HS-27A (cell line): ENCODE data around the gene GJC2.

Experiments used
- DNase-seq: peaks from one replicate; pipeline ENCODE4 v3.0.0-alpha.2; 2012; ENCODE audit warnings: low read depth, missing footprints

The GJC2 gene

DNA sequence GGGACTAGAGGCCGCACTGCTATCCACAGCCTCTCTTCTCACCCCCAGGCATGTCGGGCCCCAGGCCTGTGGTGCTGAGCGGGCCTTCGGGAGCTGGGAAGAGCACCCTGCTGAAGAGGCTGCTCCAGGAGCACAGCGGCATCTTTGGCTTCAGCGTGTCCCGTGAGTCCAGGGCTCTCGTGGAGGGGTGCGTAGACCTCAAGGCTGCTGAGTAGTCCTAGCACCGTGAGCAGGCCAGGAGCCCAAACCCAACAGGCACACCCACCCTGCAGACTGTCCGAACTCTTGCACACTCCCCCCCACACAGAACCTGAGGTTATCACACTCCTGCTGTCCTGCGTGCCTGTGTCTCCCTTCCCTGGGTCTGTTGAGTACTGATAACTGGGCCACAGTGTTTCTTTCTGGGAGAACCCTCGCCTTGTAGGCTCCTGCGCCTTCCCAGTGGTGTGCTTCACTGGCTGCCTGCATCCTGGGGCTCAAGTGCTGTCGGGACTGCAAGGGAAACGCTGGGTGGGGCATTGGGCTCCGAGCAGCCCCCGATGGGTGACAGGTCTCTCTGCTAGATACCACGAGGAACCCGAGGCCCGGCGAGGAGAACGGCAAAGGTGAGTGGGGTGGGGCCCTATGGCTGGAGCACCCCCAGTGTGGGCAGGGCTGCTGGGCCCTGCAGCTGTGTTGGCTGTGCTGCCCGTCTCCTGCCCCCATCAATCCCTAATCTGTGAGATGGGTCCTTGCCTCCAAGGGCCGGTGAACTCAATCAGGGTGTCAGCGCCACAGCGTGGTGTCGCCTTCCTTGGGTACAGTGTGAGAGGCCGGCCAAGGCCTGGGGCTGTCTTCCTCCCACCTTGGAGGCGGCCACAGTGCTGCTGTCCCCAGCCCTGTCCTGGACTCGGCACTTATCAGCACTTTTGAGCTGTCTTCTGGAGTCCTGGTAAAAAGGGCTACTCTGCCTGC, 4.0 kb upstream of the GJC2 start:
- no peak for DNase-seq

DNA sequence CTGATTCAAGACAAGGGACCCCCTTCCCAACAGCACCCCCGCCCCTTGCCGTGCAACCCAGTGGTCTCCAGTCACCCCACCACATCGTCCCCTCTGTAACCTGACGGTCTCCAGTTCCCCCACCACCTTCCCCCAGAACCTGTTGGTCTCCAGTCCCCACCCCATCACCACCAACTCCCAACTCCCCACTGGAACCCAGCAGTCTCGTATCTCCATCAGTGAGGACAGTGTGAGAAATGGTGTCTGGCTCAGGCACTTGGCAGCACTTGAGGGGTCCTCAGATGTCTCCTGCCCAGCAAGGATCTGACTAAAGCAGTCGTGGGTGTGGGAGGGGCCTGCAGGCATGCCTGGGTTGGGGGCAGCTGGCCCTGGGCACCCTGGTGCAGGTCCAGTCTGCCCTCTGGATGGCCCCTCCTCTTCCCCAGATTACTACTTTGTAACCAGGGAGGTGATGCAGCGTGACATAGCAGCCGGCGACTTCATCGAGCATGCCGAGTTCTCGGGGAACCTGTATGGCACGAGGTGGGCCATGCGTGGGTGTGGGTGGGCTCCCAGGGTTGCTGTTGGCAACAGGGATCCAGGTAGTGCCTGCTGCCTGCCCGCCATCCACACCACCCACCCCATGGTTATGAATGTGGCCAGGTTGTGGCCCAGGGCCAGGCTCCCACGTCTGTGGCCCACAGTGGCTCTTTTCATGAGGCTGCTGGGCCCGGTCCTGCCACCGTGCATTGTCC, 3.1 kb upstream of the GJC2 start:
- DNase-seq: no peak

DNA sequence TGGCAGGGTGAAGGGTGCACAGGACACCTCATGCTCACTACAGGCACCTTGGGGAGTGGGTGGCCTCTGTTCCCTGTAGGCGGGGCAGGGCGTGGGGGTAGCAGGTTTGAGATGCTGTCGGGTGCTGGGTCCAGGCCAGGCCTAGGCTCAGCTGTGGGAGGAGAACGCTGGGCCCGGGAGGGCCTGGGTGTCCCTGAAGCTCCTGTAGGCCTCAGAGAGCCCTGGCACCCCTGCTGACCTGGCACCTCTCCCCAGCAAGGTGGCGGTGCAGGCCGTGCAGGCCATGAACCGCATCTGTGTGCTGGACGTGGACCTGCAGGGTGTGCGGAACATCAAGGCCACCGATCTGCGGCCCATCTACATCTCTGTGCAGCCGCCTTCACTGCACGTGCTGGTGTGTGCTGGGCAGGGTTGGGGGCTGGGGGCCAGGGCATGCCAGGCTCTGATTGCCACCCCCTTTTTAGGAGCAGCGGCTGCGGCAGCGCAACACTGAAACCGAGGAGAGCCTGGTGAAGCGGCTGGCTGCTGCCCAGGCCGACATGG, 2.5 kb upstream of the GJC2 start:
- no peak for DNase-seq

DNA sequence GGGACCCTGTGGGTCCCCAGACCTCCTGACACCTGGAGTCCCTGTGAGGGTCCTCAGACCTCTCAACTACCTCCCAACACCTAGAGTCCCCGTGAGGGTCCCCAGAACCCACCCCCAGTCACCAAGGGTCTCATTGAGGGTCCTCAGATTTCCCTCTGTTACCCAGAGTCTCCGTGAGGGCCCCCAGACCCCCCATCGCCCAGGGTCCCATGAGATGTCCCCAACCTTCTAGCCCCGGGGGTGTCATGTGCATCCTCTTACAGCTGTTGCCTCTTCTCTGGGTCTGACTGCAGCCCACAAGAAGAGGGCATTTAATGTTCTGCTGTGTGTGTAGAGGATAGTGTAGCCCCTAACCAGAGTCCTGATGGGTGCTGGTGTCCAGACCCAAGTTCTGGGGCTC, 2.0 kb upstream of the GJC2 start:
- DNase-seq: no peak

DNA sequence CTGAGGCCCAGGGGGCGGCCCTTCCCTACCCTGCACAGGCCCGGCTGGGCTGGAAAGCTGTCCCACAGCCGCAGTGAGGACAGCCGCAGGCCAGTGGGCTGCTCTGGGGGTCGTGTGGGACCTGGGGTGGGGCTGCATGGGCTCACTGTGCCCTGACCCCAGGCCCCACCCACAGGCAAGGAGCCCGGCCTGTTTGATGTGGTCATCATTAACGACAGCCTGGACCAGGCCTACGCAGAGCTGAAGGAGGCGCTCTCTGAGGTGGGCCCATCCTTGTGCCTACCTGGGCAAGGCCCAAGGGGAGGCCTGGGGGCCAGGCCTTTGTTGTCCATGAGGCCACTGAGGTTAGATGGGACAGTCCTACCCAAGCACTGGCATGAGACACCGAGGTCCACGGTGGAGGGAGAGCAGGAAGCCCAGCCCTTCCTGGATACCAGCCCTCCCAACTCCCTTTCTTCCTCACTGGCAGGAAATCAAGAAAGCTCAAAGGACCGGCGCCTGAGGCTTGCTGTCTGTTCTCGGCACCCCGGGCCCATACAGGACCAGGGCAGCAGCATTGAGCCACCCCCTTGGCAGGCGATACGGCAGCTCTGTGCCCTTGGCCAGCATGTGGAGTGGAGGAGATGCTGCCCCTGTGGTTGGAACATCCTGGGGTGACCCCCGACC, 1.4 kb upstream of the GJC2 start:
- DNase-seq: no peak

DNA sequence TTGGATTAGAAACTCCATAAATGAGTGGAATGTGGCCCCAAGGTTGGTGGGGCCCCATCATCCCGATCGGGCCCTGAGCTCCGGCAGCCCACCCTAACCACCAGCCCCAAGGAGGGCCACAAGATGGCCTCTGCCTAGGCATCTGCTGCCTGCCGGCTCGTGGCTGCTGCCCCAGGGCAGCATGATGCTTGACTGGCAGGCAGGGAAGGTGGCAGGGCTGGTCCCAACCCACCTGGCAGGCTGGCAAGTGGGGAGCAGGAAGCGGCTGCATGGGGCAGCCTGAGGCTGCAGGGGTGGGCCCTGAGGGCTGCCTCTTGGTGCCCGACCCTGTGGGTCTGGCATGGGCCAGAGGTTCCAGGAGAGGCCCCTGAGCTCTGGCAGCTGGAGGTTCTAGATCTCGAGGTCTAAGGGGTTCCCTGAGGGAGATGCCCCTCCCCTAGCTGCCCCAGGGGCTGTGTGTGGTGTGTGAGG, 760 bp upstream of the GJC2 start:
- DNase-seq: no peak

DNA sequence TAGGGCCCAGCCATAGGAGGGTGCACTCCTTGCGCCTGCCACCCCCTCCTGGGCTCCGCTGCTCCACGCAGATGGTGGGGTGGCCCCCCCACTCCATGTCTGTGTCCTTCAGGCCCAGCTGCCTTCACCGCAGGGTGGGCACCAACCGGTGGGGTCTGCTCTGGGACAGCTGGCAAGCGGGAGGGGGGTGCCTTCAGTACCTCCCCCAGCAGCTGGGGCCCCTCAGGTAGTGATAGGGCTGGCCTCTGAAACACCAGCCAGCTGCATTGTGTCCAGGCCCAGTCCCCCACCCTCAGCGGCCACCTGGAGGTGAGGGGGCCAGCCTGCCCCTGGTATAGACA, 360 bp downstream of the GJC2 start:
- no peak for DNase-seq

DNA sequence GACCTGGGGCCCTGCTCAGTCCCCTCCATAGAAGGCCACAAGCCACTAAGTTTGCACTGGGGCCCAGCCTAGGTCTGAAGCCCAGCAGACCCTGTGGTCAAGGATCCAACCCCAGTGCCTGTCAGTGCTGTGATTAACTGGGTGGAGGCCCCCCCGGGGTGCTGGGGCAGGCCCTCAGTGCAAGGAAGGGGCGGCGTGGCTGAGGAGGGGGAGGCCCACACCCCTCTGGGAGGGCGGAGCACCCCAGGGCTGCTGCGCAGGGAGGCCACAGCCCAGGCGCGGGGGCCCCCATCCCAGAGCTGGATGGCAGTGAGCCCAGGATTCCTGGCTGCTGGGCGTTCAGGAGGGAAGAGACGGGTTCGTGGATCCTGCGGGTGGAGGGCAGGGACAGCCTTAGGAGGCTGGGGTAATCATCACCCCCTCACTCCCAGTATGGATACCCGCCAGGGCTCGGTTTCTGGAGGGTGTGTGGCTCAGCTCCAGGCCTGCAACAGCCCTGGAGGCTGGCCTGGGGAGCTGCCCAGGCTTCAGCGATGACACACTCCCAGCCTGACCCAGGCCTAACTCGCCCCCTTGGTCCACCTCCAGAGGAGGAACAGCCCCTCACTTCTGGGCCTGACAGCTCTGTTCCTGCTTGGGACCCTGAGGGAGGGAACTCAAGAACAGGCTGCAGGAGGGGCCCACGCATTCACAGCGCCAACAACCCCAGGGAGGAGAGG, 890 bp downstream of the GJC2 start:
- no peak for DNase-seq

DNA sequence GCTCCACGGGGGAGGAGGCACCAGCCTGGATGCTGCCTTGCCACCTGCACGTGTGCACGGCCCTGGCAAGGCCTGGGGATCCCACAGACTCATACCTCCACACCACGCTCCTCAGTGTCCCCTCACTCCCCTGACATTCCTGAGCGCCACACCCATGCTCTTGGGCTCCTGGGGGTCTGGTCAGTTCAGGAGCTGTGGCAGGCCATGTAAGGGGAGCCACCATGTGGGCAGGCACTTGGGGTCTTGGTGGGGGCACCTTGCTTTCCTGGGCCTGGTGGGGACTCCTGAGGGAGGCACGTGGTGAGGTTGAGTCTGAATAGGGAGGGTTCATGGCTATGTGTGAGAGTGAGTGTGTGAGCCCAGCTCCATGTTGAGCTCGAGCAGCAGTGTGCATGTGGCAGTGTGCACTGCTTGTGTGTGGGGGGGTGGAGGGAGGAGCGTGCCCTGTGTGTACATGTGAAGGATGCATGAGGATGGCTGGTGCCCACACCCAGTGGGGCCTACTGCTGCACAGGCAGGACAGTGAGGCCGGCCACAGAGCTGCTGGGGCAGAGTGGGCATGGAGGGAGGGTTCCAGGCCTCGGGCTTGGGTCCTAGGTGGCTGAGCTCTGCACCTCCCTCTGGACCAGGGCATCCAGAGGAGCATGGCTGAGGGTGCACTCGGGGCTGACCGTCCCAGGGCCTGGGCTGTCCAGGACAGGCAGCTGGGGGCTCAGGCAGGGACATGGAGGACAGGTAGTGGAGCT, 1.6 kb downstream of the GJC2 start:
- no peak for DNase-seq

DNA sequence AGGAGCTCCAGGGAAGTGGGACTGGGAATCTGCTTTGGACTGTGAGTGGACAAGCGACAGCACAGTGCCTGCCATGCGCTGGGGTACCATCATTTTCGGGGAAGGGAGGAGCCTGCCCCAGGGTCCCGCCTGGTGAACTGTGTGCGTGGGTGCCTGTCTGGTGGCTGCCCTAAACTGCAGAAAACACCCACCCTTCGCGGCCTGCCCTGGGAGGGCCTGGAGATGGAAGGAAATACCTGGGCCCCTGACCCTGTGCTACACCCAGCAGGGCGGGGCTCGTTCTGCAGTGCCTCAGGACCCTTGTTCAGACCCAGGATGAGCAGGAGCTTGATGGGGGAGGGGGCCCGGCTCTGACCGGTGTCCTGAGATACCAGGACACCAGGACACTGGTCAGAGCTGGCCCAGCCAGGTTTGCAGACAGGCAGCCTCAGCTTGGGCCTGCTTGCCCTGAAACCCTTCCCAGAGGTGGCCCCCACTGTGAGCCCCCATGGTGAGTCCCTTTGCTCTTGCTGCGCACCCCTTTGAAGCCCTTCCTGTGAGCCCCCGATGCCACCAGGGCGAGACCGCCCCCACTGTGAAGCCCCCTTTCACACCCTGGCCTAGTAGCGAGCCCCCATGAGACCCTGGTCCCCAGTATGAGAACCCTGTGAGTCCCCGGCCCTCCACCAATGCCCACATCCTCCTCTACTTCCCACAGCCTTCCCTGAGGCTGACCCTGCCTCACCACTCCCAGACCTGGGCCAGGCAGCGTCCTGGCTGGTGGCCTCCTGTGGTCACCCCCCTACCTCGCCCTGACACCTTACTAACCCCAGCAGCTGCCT, 2.6 kb downstream of the GJC2 start:
- DNase-seq: no peak

DNA sequence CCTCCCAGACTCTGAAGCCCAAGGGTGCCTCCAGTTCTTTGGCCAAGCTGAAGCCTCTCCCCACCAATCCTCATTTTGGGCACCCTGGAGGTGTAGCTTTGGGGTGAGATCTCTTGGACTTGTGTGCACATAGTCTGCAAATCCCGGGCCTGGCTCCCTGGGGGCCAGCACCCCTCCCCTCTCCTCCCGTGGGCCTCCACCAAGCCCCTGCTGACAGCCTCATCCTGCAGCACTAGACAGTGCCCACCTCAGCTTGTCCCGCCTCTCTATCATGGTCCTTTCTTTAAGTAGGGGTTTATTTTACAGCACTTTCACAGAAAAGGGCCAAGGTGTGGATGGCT, 3.2 kb downstream of the GJC2 start:
- no peak for DNase-seq

DNA sequence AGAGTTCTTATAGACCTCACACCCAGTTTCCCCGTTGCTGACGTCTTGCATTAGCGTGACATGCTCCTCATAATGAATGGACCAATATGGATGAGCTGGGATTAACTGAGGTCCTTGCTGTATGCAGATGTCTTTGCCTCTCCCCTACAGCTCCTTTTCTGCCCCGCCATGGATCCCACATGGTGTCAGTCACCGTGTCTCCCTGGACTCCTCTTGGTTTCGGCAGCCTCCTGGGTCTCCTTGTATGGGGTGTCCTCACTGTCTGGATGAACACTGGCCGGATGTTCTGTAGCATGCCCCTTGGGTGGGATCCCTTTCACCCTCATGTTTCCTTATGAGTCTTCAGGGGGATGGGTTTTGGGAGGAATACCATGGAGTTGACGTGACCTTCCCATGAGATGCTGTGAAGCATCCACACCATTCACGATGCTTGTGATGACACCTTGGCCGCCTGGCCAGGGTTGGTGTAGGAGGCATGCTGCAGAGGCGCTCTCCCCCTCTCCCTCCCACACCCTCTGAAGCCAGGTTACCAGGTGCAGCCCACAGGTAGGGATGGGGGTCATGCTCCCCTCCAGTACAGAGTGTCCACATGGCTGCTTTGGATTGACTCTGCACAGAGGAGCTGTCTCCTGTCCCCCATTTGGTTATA, 4.4 kb downstream of the GJC2 start:
- DNase-seq: no peak

DNA sequence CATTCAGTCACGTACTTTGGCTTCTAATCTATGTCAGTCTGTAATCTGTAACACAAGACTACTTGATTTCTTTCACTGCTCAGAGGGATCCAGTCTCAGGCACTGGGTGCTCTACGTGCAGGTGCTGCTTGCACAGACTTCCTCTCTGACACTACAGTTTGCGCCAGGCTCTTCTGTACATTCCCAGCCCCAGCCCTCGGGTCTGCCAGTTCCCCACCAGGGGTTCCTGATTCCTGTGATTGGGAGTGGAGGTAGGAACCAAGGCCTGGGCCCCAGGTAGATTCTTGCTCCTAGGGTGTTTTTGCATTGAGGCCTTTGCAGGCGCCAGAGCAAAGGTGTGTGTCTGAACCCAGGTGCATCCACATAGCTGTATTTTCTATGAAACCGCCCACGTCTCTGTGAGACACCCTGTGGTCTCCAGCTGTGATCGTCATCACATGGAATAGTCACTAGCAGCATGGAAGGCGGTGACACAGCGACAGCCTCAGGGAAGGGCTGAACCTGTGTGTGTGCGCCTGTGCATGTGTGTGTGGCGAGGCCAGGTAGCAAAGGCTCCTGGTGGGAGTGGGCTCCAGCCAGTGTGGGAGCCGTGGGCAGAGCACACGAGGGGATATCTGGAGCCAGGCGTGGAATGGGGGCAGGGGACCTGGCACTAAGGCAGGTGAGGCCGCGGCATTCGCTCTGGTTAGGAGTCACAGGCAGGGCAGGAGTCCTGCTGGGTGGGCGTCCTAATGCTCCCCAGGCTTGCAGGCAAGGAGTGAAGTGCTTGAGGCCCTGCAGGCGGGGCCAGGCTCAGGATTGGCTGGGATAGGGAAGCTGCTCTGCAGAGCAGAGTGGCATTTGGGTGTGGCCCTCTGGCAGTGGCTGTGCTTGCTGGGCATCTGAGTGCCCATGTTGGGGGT, 5.2 kb downstream of the GJC2 start:
- no peak for DNase-seq

DNA sequence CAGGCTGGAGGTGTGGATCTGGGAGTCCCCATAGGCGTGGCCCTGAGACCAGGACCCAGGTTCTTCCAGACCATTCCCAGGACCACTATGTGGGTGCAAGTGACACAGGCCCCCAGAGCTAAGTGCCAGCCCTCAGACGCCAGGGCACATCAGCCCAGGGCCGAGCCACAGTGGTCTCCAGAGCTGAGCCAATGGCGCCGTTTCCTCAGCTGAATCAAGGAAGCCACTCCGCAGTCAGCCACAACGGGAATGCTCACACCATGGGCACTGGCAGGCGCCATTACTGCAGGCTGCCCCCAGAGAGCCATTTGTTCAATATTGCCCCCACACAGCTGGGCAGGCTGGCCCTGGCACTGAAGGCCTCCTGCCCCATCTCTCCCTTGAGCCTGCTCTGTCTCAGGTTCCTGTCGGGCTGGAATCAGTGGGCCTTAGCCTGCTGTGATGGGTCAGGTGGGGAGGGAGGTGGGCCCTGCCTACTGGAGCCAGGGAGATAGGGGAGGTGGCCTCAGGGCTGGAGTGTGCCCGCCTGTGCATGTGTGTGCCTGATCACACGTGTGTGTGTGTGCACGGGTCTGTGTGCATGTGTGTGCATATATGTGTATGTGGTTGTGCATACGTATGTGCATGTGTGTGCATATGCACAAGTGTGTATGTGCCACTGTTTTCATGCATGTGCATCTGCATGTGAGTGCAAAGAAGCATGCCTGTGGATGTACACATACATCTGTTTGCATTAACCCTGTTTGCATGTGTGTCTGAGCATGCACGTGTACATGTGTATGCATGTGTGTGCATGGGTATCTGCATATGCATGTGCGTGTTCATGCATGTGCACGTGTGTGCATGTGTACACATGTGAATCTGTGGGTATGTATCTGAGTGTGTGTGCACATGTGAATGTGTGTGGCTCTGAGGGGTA, 6.1 kb downstream of the GJC2 start:
- no peak for DNase-seq

DNA sequence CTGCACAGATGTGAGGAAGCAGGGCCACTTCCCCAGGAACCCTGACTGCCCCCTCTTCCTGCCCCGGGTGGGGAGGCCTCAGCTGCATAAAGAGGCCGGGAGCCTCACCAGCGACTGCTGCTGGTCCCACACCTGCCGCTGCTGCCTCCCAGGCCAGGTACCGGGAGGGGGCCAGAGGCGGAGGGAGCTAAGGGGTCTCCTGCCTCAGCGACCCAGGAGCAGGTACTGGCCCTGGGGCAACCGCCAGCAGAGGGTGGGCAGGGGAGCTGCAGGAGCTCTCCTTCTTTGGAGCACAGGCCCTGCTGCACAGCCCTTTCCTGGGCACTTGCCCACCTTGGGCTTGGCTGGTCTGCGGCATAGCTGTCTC, 6.8 kb downstream of the GJC2 start:
- no peak for DNase-seq

DNA sequence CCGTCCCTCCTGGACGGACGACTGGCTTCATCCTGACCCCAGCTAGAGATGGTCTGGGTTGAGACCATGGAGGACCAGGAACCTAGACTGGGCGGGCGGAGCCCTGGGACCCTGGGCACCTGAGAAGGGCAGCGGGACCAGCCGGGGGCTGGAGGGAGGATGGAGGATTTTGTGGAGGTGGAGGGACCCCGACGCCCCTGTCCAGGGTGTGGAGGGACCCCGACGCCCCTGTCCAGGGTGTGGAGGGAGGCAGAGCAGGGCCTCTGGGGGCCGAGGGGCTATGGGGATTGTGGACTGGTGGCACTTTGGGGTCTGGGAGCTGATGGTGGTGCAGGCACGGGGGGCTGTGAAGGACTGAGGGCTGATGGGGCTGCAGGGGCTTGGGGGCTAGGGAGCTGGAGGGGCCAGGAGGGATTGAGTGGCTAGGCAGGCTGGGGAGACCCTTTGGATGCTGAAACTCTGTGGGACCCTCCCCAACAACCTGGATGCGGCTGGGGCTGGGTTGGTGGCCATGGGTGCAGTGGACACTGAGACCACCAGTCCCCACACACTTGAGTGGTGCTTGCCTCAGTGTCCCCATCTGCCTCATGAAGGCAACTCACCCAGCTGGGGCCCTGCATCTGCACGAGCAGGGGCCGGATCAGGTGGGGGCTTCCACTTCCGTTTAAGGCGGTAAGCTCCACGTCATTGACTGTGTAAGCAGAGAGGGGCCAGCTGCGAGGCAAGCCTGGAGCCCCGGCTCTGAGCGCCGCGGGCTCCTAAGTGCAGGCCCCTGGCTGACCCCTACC, 7.4 kb downstream of the GJC2 start:
- DNase-seq: no peak

DNA sequence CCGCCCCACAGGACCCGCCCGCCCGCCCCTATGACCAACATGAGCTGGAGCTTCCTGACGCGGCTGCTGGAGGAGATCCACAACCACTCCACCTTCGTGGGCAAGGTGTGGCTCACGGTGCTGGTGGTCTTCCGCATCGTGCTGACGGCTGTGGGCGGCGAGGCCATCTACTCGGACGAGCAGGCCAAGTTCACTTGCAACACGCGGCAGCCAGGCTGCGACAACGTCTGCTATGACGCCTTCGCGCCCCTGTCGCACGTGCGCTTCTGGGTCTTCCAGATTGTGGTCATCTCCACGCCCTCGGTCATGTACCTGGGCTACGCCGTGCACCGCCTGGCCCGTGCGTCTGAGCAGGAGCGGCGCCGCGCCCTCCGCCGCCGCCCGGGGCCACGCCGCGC, 8.0 kb downstream of the GJC2 start:
- DNase-seq: no peak
